GM23248 (cell line): ENCODE data around the gene KCNQ1OT1. TPM values are rescaled to one million over a fixed set of nuclear protein-coding genes. Genes with fewer than 3 reads are reported as not detected.

Experiments
- DNase-seq: peaks from one replicate; pipeline ENCODE4 v3.0.0-alpha.2; 2015
- H2AFZ ChIP-seq: fragments of 200-600 bp; sonication (generic); 2 replicates; pipeline ENCODE4 v1.6.1; 2016; ENCODE audit warnings: antibody characterized with exemption
- H3F3A ChIP-seq: fragments of 200-600 bp; sonication (generic); 2 replicates; pipeline ENCODE4 v1.6.1; 2016; ENCODE audit warnings: mild to moderate bottlenecking, antibody characterized with exemption, mixed run types; ENCODE audit not compliant: insufficient read depth
- H3K27ac ChIP-seq: fragments of 200-600 bp; sonication (generic); 2 replicates; pipeline ENCODE4 v1.5.1; 2016; ENCODE audit warnings: mild to moderate bottlenecking
- H3K27me3 ChIP-seq: fragments of 200-600 bp; sonication (generic); replicated peaks from 2 replicates; pipeline ENCODE4 v1.6.1; 2016; ENCODE audit warnings: mild to moderate bottlenecking; ENCODE audit not compliant: insufficient read depth
- H3K36me3 ChIP-seq: fragments of 200-600 bp; sonication (generic); 2 replicates; pipeline ENCODE4 v1.6.1; 2016; ENCODE audit warnings: low read depth, mild to moderate bottlenecking
- H3K4me1 ChIP-seq: fragments of 200-600 bp; sonication (generic); 2 replicates; pipeline ENCODE4 v1.6.1; 2016; ENCODE audit warnings: mild to moderate bottlenecking; ENCODE audit not compliant: insufficient read depth
- H3K4me2 ChIP-seq: fragments of 200-600 bp; sonication (generic); one replicate; pipeline ENCODE4 v1.6.1; 2016; ENCODE audit warnings: mild to moderate bottlenecking; ENCODE audit not compliant: unreplicated experiment
- H3K4me3 ChIP-seq: fragments of 200-600 bp; sonication (generic); 2 replicates; pipeline ENCODE4 v1.5.1; 2016; ENCODE audit warnings: mild to moderate bottlenecking
- H3K79me2 ChIP-seq: fragments of 200-600 bp; sonication (generic); 2 replicates; pipeline ENCODE4 v1.6.1; 2016; ENCODE audit warnings: mild to moderate bottlenecking; ENCODE audit not compliant: insufficient read depth
- H3K9ac ChIP-seq: fragments of 200-600 bp; sonication (generic); 2 replicates; pipeline ENCODE4 v1.6.1; 2016; ENCODE audit warnings: mild to moderate bottlenecking
- H3K9me2 ChIP-seq: fragments of 200-600 bp; sonication (generic); 2 replicates; pipeline ENCODE4 v1.6.1; 2016; ENCODE audit warnings: mixed run types, mild to moderate bottlenecking, moderate library complexity; ENCODE audit not compliant: insufficient read depth
- H3K9me3 ChIP-seq: fragments of 200-600 bp; sonication (generic); one replicate; pipeline ENCODE4 v1.6.1; 2017; ENCODE audit warnings: low read depth
- H4K20me1 ChIP-seq: fragments of 200-600 bp; sonication (generic); 2 replicates; pipeline ENCODE4 v1.6.0; 2016; ENCODE audit not compliant: insufficient read depth
- EZH2 ChIP-seq: fragments of 200-600 bp; sonication (generic); IDR thresholded peaks from 2 replicates; pipeline ENCODE4 v1.6.1; 2018; ENCODE audit warnings: antibody characterized with exemption, mild to moderate bottlenecking; ENCODE audit not compliant: insufficient read depth, poor library complexity, severe bottlenecking
- EZH2phosphoT487 ChIP-seq: fragments of 200-600 bp; sonication (generic); IDR thresholded peaks from 2 replicates; pipeline ENCODE4 v1.6.1; 2018; ENCODE audit warnings: antibody characterized with exemption, moderate library complexity, mild to moderate bottlenecking, low read depth; ENCODE audit not compliant: insufficient read depth
- WGBS, 2 experiments: methylation state at CpG; one replicate each; pipeline ENCODE4 v1.1.6; 2015 to 2017; ENCODE audit warnings: low lambda C conversion rate in 2 of 2, low coverage in 1 of 2; ENCODE audit errors: missing lambda C conversion rate in 2 of 2; 5-methylcytosine and 5-hydroxymethylcytosine counted together
- in situ Hi-C: fragments of 300-500 bp; cut with MboI; formaldehyde crosslinking; loops from 2 replicates; pipeline ENCODE4 v1.15.0; 2020
- polyA plus RNA-seq: library from polyadenylated mRNA; unstranded; fragments of >200 nt; fragmentation: Nextera tagmentation; extraction: Ambion mirVana; gene quantifications from 2 replicates; pipeline ENCODE4 v1.2.1, GENCODE V29; 2016
- total RNA-seq: library from RNA; depleted of rRNA; stranded (reverse); fragments of >200 nt; shearing (Covaris generic); gene quantifications from 2 replicates; pipeline ENCODE4 v1.2.3, GENCODE V29; 2014

Gene KCNQ1OT1
- total and polyA plus RNA-seq, 2 experiments from 2014 or later, result 0.49 to 0.86 TPM

- DNase-seq, result no peak
- Histone ChIP-seq H3K9me3 (no peaks in the 10 kb centered on the region), H3F3A (no peaks in the 10 kb centered on the region), H2AFZ (no peak overlapping the region), H3K9ac (no peak overlapping the region), H4K20me1 (no peaks in the 10 kb centered on the region), H3K36me3 (no peaks in the 10 kb centered on the region), H3K27me3 (no peaks in the 10 kb centered on the region), H3K4me2 (no peak overlapping the region), H3K27ac (no peak overlapping the region), H3K9me2 (no peaks in the 10 kb centered on the region), H3K4me3 (no peak overlapping the region), H3K79me2 (no peaks in the 10 kb centered on the region), H3K4me1 (no peaks in the 10 kb centered on the region)
- WGBS, 2 experiments, result 63 to 74% methylated on average over 17 of the region's 17 CpGs
- in situ Hi-C loops, result no loop called here
- no peak for TF ChIP-seq EZH2
- no peak for TF ChIP-seq EZH2phosphoT487
These were observed 120.3 kb downstream of the KCNQ1OT1 start for GRCh38 chr11:2579315-2580060.

GRCh38 chr11:2578929-2579270 lies 120.9 kb downstream of the KCNQ1OT1 start:
- Histone ChIP-seq H3K36me3 (no peaks in the 10 kb centered on the region), H3K27me3 (no peaks in the 10 kb centered on the region), H3K79me2 (no peaks in the 10 kb centered on the region), H3K4me3 (no peak overlapping the region), H3K27ac (no peak overlapping the region), H3K4me1 (no peaks in the 10 kb centered on the region), H3K9ac (no peak overlapping the region), H4K20me1 (no peaks in the 10 kb centered on the region), H3K4me2 (no peak overlapping the region), H3K9me3 (no peaks in the 10 kb centered on the region), H2AFZ (no peak overlapping the region), H3K9me2 (no peaks in the 10 kb centered on the region), H3F3A (no peaks in the 10 kb centered on the region)
- 44 to 46% methylated on average over 7 of the region's 7 CpGs for WGBS, 2 experiments
- in situ Hi-C loops, result no loop called here
- DNase-seq, result no peak
- no peak for TF ChIP-seq EZH2phosphoT487

GRCh38 chr11:2577991-2578928 lies 121.5 kb downstream of the KCNQ1OT1 start:
- H4K20me1 ChIP-seq, result no peaks in the 10 kb centered on the region

GRCh38 chr11:2577031-2577990 lies 122.5 kb downstream of the KCNQ1OT1 start:
- WGBS, 2 experiments, result 68% methylated on average over 31 to 33 of the region's 33 CpGs
- in situ Hi-C loops, result no loop called here
- Histone ChIP-seq H3K36me3 (no peaks in the 10 kb centered on the region), H3K27me3 (no peaks in the 10 kb centered on the region), H4K20me1 (no peaks in the 10 kb centered on the region), H3K27ac (no peak overlapping the region), H3F3A (no peaks in the 10 kb centered on the region), H3K9me2 (no peaks in the 10 kb centered on the region), H3K9ac (no peak overlapping the region), H3K4me1 (no peaks in the 10 kb centered on the region), H3K4me2 (no peak overlapping the region), H3K9me3 (no peaks in the 10 kb centered on the region), H2AFZ (no peak overlapping the region), H3K79me2 (no peaks in the 10 kb centered on the region), H3K4me3 (no peak overlapping the region)
- no peak for DNase-seq
- TF ChIP-seq EZH2phosphoT487 (no peak), EZH2 (no peak)

More at GRCh38 chr11:2577991-2578928, 121.5 kb downstream of the KCNQ1OT1 start:
- H3F3A ChIP-seq, result no peaks in the 10 kb centered on the region
- no peaks in the 10 kb centered on the region for H3K9me2 ChIP-seq
- no peaks in the 10 kb centered on the region for H3K27me3 ChIP-seq
- WGBS, 2 experiments, result 61 to 63% methylated on average over 21 to 22 of the region's 22 CpGs
- H3K4me3 ChIP-seq, result no peak overlapping the region
- in situ Hi-C loops, result no loop called here
- H3K4me1 ChIP-seq, result no peaks in the 10 kb centered on the region
- H3K9ac ChIP-seq, result no peak overlapping the region
- H2AFZ ChIP-seq, result no peak overlapping the region
- H3K36me3 ChIP-seq, result no peaks in the 10 kb centered on the region
- H3K27ac ChIP-seq, result no peak overlapping the region
- H3K79me2 ChIP-seq, result no peaks in the 10 kb centered on the region
- no peak overlapping the region for H3K4me2 ChIP-seq
- no peak for DNase-seq
- TF ChIP-seq EZH2phosphoT487 (no peak), EZH2 (no peak)
- no peaks in the 10 kb centered on the region for H3K9me3 ChIP-seq
